Cerebellar cortex (tissue), 1 donor: ENCODE measurements around the gene FAM89A.
"Not testable (repeated sequence)": the region's sequence is repeated elsewhere in the genome, so short reads cannot be mapped to it uniquely, and the experiment has no call there.

Experiments
- DNase-seq: peaks from one replicate; pipeline ENCODE4 v3.0.0-alpha.2; 2015; ENCODE audit warnings: low spot score

Gene FAM89A

GRCh38 chr1:231055271-231055670, 15.2 kb upstream of the FAM89A start:
- DNase-seq = no peak

GRCh38 chr1:231053493-231054162, 13.6 kb upstream of the FAM89A start:
- DNase-seq = peak; percentile 31

GRCh38 chr1:231052777-231053176, 12.7 kb upstream of the FAM89A start:
- DNase-seq = no peak

- DNase-seq = not testable (repeated sequence)
These were observed 10.9 kb upstream of the FAM89A start for GRCh38 chr1:231050932-231051331.

GRCh38 chr1:231050395-231050794, 10.3 kb upstream of the FAM89A start:
- no peak for DNase-seq

- no peak for DNase-seq
These were observed 9.3 kb upstream of the FAM89A start for GRCh38 chr1:231049121-231049979.

- DNase-seq = not testable (repeated sequence)
These were observed 8.4 kb upstream of the FAM89A start for GRCh38 chr1:231048419-231048818.

GRCh38 chr1:231047529-231047928, 7.5 kb upstream of the FAM89A start:
- not testable (repeated sequence) for DNase-seq

- DNase-seq = no peak
These were observed 6.8 kb upstream of the FAM89A start for GRCh38 chr1:231046730-231047395.

- not testable (repeated sequence) for DNase-seq
These were observed 6.1 kb upstream of the FAM89A start for GRCh38 chr1:231045921-231046729.

- no peak for DNase-seq
These were observed 5.2 kb upstream of the FAM89A start for GRCh38 chr1:231045286-231045685.

- DNase-seq = no peak
These were observed 4.5 kb upstream of the FAM89A start for GRCh38 chr1:231044588-231044987.

- DNase-seq = no peak
These were observed 1.7 kb upstream of the FAM89A start for GRCh38 chr1:231041719-231042261.

- DNase-seq = no peak
These were observed 1.0 kb upstream of the FAM89A start for GRCh38 chr1:231040800-231041718.

- no peak for DNase-seq
These were observed 664 bp downstream of the FAM89A start for GRCh38 chr1:231039161-231040018.

GRCh38 chr1:231037585-231038517, 2.2 kb downstream of the FAM89A start:
- DNase-seq = no peak

GRCh38 chr1:231036416-231036815, 3.6 kb downstream of the FAM89A start:
- DNase-seq = no peak

GRCh38 chr1:231035799-231036198, 4.3 kb downstream of the FAM89A start:
- no peak for DNase-seq
